GM19452 (cell line): Measurements from ENCODE around the gene RXFP4.
"Not testable (repeated sequence)": the region's sequence is repeated elsewhere in the genome, so short reads cannot be mapped to it uniquely, and the experiment has no call there.

ENCODE experiments used
- ATAC-seq: cut with Tn5 transposase; IDR thresholded peaks from one replicate; pipeline ENCODE4 v1.9.1; 2021; ENCODE audit not compliant: unreplicated experiment

Gene RXFP4, protein sequence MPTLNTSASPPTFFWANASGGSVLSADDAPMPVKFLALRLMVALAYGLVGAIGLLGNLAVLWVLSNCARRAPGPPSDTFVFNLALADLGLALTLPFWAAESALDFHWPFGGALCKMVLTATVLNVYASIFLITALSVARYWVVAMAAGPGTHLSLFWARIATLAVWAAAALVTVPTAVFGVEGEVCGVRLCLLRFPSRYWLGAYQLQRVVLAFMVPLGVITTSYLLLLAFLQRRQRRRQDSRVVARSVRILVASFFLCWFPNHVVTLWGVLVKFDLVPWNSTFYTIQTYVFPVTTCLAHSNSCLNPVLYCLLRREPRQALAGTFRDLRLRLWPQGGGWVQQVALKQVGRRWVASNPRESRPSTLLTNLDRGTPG

DNA sequence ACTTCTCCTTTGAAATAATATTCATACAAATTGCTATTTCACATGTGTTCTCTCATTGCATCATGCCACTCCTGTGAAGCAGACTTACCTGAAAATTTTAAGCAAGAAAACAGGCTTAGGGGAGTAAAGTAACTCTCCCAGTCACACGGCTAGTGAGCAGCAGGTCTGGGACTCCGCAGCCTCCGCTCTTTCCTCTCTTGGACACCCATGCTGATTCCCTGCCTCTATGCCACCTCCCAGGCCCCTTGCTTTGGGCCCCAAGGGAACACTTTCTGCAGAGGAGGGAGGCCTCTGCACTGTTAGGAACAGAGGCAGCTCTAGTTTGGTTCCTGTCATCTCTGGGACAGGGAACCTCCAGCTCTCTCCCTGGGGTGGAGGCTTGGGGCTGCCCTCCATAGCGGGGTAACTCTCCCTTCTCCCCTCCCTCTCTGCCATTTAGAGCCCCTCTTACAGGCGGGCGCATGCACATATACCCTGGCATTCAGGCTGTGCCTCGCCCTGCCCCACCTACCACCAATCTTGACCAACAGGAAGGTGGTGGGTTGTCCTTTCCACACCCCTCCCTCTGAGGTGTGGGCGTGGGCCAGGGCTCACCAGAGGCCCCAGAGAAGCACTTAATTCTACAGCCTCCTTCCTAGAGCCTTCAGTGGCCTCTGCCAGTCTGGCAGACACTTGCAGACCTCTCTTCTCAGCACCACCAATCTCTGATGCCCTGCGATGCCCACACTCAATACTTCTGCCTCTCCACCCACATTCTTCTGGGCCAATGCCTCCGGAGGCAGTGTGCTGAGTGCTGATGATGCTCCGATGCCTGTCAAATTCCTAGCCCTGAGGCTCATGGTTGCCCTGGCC is at the start of gene RXFP4:
RXFP4 (plus strand) TSS at position 646 of the 852 bp plus-strand sequence; CDS start at position 718, 72 bp downstream.
- ATAC-seq: no peak

DNA sequence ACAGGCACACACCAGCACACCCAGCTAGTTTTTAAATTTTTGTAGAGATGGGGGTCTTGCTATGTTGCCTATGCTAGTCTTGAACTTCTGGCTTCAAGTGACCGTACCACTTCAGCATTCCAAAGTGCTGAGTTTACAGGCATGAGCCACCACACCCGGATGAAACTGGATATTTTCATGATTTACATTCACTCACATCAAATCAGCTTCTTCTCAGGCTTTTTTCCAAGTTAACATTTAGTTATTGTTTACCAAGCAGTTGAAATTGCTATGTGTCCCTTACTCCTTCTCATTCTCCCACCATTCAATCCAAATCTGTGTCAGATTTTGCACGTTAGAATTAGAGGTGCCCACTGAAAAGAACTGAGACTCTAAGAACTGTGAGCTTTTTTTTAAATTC is 48.6 kb upstream of the RXFP4 start:
- no peak for ATAC-seq

DNA sequence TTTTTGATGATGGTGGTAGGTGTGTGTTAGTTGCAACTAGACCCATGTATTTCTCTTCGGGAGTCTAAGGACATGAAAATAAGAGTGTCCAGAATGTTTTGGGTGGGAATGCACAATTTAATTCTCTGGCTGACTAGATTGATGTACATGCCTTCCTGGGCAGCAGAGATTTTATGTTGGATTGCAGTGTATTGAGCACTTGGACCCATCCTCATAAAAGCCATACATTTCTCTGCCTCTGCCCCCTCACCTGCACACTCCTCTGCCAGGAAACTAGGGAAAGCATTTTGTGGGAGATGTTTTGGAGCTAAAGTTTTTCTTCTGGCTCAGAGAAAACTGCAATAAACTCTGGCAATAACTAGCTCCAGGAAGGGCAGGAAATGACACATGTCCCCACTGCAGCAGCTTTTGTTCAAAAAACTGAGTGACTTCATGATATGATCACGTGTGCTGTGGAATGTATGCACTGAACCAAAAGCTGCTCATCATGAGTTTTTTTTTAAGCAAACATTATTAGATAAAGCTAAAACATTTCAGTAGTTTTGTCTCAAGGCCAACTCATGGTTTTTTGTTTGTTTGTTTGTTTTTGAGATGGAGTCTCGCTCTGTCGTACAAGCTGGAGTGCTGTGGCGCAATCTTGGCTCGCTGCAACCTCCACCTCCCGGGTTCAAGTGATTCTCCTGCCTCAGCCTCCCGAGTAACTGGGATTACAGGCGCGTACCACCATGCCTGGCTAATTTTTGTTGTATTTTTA is 47.9 kb upstream of the RXFP4 start:
- no peak for ATAC-seq

DNA sequence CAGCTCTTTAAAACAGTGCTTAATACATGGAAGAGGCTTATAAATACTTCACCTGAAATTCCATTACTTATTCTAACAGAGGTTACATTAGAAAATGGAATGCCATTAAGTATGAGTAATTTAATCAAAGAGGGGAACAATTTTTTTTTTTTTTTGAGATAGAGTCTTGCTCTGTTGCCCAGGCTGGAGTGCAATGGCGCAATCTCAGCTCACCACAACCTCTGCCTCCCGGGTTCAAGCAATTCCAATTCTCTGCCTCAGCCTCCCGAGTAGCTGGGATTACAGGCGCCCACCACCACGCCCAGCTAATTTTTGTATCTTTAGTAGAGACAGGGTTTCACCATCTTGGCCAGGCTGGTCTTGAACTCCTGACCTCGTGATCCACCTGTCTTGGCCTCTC is 45.8 kb upstream of the RXFP4 start:
- not testable (repeated sequence) for ATAC-seq

DNA sequence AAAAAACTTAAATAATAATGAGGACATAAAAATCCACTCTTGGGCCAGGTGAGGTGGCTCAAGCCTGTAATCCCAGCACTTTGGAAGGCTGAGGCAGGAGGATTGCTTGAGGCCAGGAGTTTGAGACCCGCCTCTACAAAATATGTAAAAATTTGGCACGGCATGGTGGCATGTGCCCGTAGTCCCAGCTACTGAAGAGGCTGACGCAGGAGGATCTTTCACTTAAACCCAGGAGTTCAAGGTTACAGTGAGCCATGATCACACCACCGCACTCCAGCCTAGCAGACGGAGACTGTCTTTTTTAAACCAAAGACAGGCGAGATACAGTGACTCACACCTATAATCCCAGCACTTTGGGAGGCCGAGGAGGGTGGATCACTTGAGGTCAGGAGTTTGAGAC is 45.0 kb upstream of the RXFP4 start:
- ATAC-seq: not testable (repeated sequence)

DNA sequence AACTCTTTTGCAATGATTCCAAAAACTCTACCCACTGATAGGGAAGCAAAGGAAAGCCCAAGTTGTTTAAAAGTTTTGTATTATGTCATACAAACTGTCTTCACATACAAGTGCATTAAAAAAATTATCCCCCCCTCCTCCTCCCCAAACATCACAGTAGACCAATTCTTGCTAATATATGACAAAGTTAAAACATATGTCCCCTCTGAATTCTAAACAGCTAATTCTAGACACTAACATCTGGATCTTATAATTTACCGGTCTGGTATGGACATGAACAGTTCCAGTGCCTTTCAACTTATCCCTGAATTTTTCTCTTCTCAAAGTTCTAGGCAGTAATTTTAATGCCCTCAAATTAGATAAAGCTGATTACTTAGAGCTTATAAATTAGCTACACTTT is 43.7 kb upstream of the RXFP4 start:
- no peak for ATAC-seq

DNA sequence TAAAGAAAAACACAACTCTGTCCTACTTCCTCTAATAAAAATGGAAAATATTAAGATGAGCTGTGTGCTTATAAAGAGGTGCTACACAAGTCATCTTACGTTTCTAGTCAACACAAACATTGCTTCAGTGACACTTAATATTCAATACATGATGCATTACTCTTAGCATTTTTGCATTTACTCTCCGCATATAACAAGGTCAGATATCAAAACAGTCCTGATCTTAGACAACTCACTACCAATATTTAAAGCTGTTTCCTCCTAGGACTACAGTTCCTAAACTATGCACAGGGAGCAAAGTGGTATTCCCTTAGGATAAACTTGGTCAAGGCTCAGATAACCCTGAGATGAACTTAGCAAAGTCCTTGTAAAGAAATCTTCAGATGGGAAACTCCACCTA is 42.5 kb upstream of the RXFP4 start:
- ATAC-seq: no peak

DNA sequence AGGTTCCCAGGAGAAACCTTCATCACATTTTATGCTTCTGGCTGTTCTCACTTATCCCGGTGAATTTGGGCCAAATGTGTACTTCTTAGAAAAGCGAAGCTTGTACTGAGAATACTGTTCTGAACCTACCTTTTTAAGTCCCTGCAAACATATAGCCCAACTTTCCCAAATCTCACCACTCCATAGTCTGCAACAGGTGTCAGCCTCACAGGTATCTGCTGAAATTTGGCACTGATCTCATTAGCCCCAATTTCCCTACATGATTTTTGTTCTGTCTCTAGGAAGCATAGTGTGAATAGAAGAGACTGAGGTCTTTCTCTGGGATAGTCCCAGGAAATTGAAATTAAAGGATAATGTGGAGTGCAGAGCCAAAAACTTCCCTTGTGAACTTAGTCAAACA is 41.8 kb upstream of the RXFP4 start:
- ATAC-seq: no peak

DNA sequence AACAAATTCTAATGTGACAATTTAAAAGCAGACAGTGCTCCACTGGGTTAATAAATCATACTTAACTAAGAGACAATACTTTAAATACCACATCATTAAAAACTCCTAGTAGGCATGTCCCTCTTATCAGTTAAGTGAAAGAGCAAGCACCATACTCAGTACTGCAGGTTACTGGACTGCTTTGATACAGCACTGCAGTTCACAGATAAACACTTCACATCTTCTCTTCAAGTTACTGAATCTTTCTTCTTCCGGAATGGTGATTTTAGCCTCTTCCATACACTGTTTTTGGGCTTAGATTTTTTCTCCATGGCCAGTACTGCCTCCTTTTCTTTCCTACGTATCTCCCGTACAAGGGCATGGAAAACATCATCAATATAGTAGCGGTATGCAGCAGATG is 41.3 kb upstream of the RXFP4 start:
- no peak for ATAC-seq

DNA sequence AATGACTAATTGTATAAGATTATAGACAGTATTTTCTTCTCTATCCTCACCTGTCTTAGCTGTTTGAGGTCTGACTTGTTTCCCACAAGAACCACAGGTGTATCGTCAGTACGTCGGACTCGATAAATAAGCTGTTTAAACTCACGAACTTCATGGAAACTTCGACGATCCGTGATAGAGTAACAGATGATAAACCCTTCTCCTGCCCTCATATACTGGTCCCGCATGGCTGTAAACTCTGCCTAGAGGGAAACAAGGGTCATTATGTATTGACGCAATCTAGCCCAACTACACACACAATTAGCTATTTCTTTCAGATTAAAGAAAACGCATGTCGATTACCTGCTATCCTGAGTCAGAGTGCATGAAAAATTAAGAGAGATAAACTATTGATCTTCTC is 37.2 kb upstream of the RXFP4 start:
- ATAC-seq: no peak

DNA sequence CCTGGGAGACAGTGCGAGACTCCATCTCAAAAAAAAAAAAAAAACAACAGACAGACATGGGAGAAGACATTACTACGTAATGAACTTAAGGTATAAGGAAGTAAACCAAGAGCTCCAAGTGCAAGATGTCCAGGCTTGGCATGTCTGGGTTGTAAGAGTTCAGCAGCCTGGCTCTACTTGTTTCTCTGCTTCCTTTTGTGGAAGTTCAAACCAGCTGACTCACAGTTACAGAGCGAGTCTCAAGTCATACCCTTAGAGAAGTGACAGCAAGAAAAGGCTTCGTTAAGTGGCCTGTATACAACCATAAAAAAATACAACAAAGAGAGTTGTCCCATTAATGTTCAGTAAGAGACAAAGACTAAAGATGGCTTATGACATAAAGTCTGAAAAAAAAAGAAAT is 31.5 kb upstream of the RXFP4 start:
- ATAC-seq: no peak

DNA sequence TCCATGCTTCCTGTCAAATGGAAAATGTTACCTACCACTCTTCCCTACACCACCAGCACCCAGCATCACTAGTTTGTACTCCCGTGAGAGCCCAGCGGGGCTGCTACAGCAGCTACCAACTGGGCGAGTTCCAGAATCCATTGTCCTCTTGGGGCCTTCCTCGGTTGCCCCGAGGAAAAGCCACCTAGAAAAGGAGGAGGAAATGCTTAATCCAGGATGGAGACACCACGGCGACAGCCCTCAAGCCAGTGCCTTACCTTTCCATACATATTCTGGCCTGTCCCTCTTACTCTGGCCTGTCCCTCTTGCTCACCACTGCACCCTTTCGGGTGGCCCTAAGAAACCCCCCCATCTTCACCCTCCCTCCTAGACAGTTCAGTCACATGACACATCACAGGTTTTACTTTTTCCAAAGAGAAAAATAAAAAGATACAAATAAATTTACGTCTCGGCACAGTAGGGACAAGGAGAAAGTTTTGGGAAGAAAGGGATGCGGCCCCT is 30.8 kb upstream of the RXFP4 start:
- no peak for ATAC-seq

DNA sequence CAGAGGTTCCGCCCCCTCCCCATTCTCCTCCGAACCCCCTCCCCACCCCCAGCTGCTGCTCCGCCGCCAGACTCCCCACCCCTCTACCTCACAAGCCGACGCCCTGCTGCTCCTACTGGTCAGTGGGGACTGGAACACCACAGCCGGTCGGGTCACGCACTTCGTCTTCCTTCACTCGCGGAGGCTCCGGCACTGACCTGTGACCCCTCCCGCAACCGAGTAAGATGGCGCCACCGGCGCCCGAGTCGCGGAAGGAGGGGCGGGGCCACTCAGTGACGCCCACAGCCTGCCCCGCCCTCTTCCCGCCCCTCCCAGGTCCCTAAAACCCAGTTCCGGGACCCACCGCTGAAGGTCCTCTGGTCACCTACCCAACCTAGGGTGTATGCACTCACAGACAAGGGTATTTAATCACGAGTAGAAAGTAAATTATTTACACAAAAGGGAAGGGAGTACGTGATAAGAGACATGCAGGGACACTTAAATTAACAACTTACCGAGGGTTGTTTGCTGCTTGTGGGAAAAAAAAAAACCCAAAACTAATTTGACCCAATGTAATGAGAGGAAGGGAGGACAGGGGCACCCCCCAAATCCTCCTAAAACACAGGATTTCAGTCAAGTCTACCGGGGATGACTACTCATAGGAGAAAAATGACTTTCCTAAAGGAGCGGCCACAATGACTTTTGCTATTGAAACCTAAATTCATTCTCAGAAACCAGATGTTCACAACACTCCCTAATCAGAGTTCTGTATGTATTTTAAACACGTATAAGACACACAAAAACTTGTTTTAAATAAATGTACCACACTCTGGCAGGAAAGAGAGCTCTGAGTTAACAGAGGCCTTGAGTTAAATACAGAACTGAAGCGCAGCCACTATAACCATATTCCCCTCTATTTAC is 30.0 kb upstream of the RXFP4 start, which contains the start of gene RIT1:
RIT1 (minus strand) TSS at position 194 of the 900 bp plus-strand sequence. CDS start 588 bp downstream, outside the sequence.
- ATAC-seq: peak; percentile 86

DNA sequence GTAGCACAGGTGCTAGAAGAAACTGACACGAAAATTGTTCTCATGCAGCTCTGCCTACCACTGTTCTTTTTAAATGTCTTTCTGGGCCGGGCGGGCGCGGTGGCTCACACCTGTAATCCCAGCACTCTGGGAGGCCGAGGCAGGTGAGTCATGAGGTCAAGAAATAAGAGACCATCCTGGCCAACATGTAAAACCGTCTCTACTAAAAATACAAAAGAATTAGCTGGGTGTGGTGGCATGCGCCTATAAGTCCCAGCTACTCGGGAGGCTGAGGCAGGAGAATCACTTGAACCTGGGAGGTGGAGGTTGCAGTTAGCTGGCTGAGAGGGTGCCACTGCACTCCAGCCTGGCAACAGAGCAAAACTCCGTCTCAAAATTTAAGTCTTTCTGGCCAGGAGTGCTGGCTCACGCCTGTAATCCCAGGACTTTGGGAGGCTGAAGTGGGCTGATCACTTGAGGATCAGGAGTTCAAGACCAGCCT is 29.3 kb upstream of the RXFP4 start:
- ATAC-seq: no peak

DNA sequence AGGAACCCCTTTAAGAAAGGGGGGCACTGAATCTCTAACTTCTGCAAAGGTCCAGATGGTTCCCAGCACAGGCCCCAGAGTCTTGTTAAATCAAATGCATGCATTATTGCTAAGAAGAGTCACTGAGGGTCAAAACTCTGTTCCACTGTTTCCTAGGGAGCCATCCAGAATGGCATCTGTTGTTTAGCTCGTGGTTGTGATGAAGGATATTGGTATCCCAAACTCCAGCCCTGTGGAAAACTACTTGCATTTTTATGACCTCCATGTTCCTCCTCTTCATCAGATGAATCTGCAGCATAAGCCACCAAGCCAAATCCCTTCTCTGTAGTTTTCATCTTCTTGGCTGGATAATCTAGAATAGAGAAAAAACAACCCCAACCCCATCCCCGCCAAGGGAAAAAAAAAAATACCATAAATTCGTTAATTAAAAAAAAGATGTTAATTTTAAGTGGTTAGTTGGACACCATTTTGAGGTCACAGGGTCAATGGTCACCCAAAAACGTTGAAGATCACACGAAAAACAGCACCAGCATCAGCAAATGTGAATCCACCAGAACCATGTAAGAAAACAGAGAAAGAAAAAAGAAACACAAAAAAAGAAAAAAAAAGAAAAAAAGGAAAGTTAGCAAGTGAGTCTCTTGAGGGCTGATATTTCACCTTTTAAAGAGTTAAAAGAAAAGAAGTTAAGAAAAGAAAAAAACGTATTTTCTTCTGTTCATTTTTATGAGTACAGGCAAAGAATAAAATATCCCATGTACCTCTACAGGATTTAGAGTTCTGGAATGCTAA is 27.3 kb upstream of the RXFP4 start:
- no peak for ATAC-seq

DNA sequence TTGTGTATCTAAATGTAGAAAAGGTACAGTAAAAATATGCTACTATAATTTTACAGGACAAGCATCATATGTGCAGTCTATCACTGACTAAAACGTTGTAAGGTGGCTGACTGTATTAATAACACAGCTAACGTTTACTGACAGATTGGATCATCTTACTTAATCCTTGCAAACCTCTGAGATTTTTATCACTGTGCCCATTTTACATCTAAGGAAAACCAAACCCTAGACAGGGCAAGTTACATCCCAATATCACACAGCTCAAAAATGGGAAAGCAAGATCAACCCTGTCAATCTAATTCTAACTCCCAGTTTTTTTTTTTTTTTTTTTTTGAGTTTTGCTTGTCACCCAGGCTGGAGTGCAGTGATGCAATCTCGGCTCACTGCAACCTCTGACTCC is 22.8 kb upstream of the RXFP4 start:
- ATAC-seq: no peak

DNA sequence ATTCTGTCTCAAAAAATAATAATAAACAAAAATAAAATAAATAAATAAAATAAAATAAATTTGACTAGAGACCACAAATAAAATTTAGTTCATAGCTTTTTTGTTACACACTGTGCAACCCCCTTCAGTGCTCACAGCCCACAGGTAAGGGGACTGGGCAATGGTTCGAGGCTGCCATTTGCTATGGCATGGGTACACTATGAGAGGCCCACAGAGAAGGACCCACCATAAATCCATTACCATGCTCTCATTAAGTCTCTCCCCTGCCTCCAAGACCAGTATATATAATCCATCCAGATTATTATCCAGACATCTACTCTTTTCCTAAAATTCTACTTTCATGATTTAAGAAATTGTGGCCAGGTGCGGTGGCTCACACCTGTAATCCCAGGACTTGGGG is 21.6 kb upstream of the RXFP4 start:
- no peak for ATAC-seq

DNA sequence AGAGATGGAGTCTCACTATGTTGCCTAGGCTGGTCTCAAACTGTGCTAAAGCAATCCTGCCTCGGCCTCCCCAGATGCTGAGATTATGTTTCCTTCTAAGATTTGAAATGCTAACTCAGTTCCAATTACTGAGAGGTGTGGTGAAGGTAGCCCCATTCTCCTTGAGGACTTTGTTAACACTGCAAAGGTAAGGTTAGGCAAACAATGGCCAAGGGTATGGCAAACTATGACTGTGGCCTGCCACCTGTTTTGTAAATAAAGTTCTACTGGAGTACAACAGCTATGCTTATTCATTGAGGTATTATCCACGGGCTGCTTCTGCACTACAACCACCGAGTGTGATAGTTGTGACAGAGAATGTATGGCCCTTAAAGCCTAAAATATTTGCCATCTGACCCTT is 20.7 kb upstream of the RXFP4 start:
- no peak for ATAC-seq

DNA sequence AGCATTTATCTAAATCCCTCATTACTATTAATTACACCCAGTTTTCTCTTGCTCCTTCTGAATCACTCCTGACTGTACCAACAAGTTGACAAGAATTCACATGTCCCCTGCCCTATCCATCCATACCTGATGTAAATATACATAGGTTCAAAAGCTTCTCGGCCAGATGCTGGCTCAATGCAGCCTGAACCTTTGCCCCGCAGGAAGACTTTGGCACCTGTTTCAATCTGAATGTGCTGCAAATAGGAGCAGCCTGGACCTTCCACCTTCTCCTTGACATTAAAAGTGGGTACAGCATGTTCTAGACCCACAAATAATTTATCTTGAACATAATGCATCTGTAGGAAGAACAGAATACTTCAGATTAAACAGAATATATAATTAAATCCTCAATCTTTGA is 15.9 kb upstream of the RXFP4 start:
- ATAC-seq: no peak
